GM12872 (cell line): Measurements from ENCODE around the gene SCN1A.

Source experiments
- CTCF ChIP-seq: IDR thresholded peaks from 3 replicates; pipeline ENCODE4 v1.5.1; 2011; ENCODE audit warnings: low read depth, mild to moderate bottlenecking, low read length, moderate library complexity; ENCODE audit not compliant: insufficient read depth

SCN1A gene

GRCh38 chr2:166117491-166117890 lies 10.3 kb downstream of the SCN1A start:
- TF ChIP-seq CTCF, result no peak

GRCh38 chr2:166115589-166115988 lies 12.2 kb downstream of the SCN1A start:
- TF ChIP-seq CTCF, result no peak

GRCh38 chr2:166112193-166112605 lies 15.6 kb downstream of the SCN1A start:
- TF ChIP-seq CTCF, result no peak

GRCh38 chr2:166106431-166107015 lies 21.3 kb downstream of the SCN1A start:
- TF ChIP-seq CTCF, result peak; percentile 45; the same call in 2 of the 3 replicates

GRCh38 chr2:166104773-166105172 lies 23.0 kb downstream of the SCN1A start:
- TF ChIP-seq CTCF, result no peak

GRCh38 chr2:166104084-166104483 lies 23.7 kb downstream of the SCN1A start:
- TF ChIP-seq CTCF, result no peak

- TF ChIP-seq CTCF, result no peak
These were observed 33.5 kb downstream of the SCN1A start for GRCh38 chr2:166094325-166094724.

- no peak for TF ChIP-seq CTCF
These were observed 34.9 kb downstream of the SCN1A start for GRCh38 chr2:166092889-166093288.
